SU-DHL-6 (cell line): ENCODE measurements around the gene CSF1.

Source experiments
- H2AFZ ChIP-seq: fragments of 200-600 bp; sonication (generic); 2 replicates; pipeline ENCODE4 v1.6.1; 2014; ENCODE audit warnings: low read depth, mild to moderate bottlenecking, moderate library complexity, mixed read lengths, antibody characterized with exemption, low read length; ENCODE audit not compliant: severe bottlenecking
- H3F3A ChIP-seq: fragments of 200-600 bp; shearing (Covaris generic); 2 replicates; pipeline ENCODE4 v1.6.0; 2016; ENCODE audit warnings: antibody characterized with exemption, mild to moderate bottlenecking; ENCODE audit not compliant: insufficient read depth
- H3K27ac ChIP-seq: fragments of 200-600 bp; sonication (generic); 2 replicates; pipeline ENCODE4 v1.5.1; 2016; ENCODE audit warnings: low read depth, mild to moderate bottlenecking, low read length, moderate library complexity, mixed read lengths
- H3K27me3 ChIP-seq: fragments of 200-600 bp; sonication (generic), shearing (Covaris generic); 2 replicates; pipeline ENCODE4 v1.6.0; 2014; ENCODE audit warnings: mild to moderate bottlenecking, low read length
- H3K36me3 ChIP-seq: fragments of 200-600 bp; sonication (generic); 2 replicates; pipeline ENCODE4 v1.6.1; 2014; ENCODE audit warnings: mild to moderate bottlenecking, low read length, mixed read lengths
- H3K4me2 ChIP-seq: fragments of 300-600, 200-600 bp; shearing (Covaris generic), sonication (generic); 2 replicates; pipeline ENCODE4 v1.6.0; 2014; ENCODE audit warnings: low read length, low read depth, mild to moderate bottlenecking; ENCODE audit not compliant: poor library complexity, severe bottlenecking
- H3K4me3 ChIP-seq: fragments of 200-600 bp; sonication (generic); 2 replicates; pipeline ENCODE4 v1.5.1; 2014; ENCODE audit warnings: antibody characterized with exemption, low read length, mild to moderate bottlenecking, mixed read lengths; ENCODE audit not compliant: insufficient read depth, poor library complexity, severe bottlenecking
- H3K79me2 ChIP-seq: fragments of 200-600 bp; sonication (generic); 2 replicates; pipeline ENCODE4 v1.6.1; 2014; ENCODE audit warnings: mild to moderate bottlenecking, low read length, moderate library complexity; ENCODE audit not compliant: insufficient read depth
- H3K9ac ChIP-seq: fragments of 200-600 bp; sonication (generic); 2 replicates; pipeline ENCODE4 v1.7.0; 2014; ENCODE audit warnings: mild to moderate bottlenecking, low read length
- H3K9me2 ChIP-seq: fragments of 200-600 bp; sonication (generic); replicated peaks from 2 replicates; pipeline ENCODE4 v1.6.1; 2014; ENCODE audit warnings: low read length; ENCODE audit not compliant: insufficient read depth
- H3K9me3 ChIP-seq: fragments of 200-600 bp; sonication (generic); 2 replicates; pipeline ENCODE4 v1.6.1; 2014; ENCODE audit warnings: low read length, mixed read lengths; ENCODE audit not compliant: insufficient read depth
- H4K20me1 ChIP-seq: fragments of 200-600 bp; sonication (generic); 2 replicates; pipeline ENCODE4 v1.6.1; 2014; ENCODE audit warnings: low read depth, mild to moderate bottlenecking, antibody characterized with exemption, low read length, moderate library complexity, mixed read lengths
- CTCF ChIP-seq: fragments of 200-600 bp; sonication (generic); IDR thresholded peaks from one replicate; pipeline ENCODE4 v1.5.1; 2017; ENCODE audit warnings: antibody characterized with exemption, mild to moderate bottlenecking, low read length, moderate library complexity; ENCODE audit not compliant: insufficient read depth, poor library complexity, severe bottlenecking
- EZH2phosphoT487 ChIP-seq: fragments of 200-600 bp; sonication (generic), shearing (Covaris generic); conservative IDR thresholded peaks from 2 replicates; pipeline ENCODE4 v1.6.1; 2018; ENCODE audit warnings: mild to moderate bottlenecking, antibody characterized with exemption, low read length, moderate library complexity, mixed read lengths

The CSF1 gene

GRCh38 chr1:109908836-109909235, 1.8 kb upstream of the CSF1 start:
- Histone ChIP-seq H3K27me3 (no peaks in the 10 kb centered on the region), H3K9ac (no peak overlapping the region), H3K9me2 (no peaks in the 10 kb centered on the region), H3K79me2 (no peaks in the 10 kb centered on the region), H3K4me2 (no peak overlapping the region), H4K20me1 (no peaks in the 10 kb centered on the region), H2AFZ (no peak overlapping the region), H3K4me3 (no peak overlapping the region), H3F3A (no peaks in the 10 kb centered on the region), H3K27ac (no peak overlapping the region), H3K36me3 (no peaks in the 10 kb centered on the region), H3K9me3 (no peaks in the 10 kb centered on the region)
- no peak for TF ChIP-seq EZH2phosphoT487
- TF ChIP-seq CTCF, result no peak

- H3K4me2 ChIP-seq, result no peak overlapping the region
- no peaks in the 10 kb centered on the region for H3K27me3 ChIP-seq
- H3K36me3 ChIP-seq, result no peaks in the 10 kb centered on the region
- no peak overlapping the region for H2AFZ ChIP-seq
- H3K9me2 ChIP-seq, result no peaks in the 10 kb centered on the region
- H3K27ac ChIP-seq, result no peak overlapping the region
- H4K20me1 ChIP-seq, result no peaks in the 10 kb centered on the region
- H3K79me2 ChIP-seq, result no peaks in the 10 kb centered on the region
- H3K9ac ChIP-seq, result no peak overlapping the region
- no peak overlapping the region for H3K4me3 ChIP-seq
- no peaks in the 10 kb centered on the region for H3K9me3 ChIP-seq
- TF ChIP-seq CTCF (no peak), EZH2phosphoT487 (no peak)
- no peaks in the 10 kb centered on the region for H3F3A ChIP-seq
Measured at GRCh38 chr1:109909561-109909960, 1.1 kb upstream of the CSF1 start.

- Histone ChIP-seq H3K27ac (no peak overlapping the region), H3K9ac (no peak overlapping the region), H3K79me2 (no peaks in the 10 kb centered on the region), H3K36me3 (no peaks in the 10 kb centered on the region), H3K9me2 (no peaks in the 10 kb centered on the region), H3K4me3 (no peak overlapping the region), H3K9me3 (no peaks in the 10 kb centered on the region), H2AFZ (no peak overlapping the region), H4K20me1 (no peaks in the 10 kb centered on the region), H3K27me3 (no peaks in the 10 kb centered on the region), H3F3A (no peaks in the 10 kb centered on the region), H3K4me2 (no peak overlapping the region)
- no peak for TF ChIP-seq EZH2phosphoT487
- TF ChIP-seq CTCF, result no peak
Measured at GRCh38 chr1:109910963-109911798, 532 bp downstream of the CSF1 start.
